ENCODE data around the gene ME3.

Gene ME3

GRCh38 chr11:86702220-86702983, 30.0 kb upstream of the ME3 start:
- no peak for TF ChIP-seq CTCF (IDR thresholded peaks at IDR 0.05; ENCODE audit: low read depth, low read length)
- DNase-seq (ENCODE audit: extremely low read depth, low read depth): no peak

GRCh38 chr11:86699040-86699791, 26.8 kb upstream of the ME3 start:
- no peak for DNase-seq (ENCODE audit: extremely low read depth, low read depth)
- TF ChIP-seq CTCF (IDR thresholded peaks at IDR 0.05; ENCODE audit: low read depth, low read length): no peak

- DNase-seq (ENCODE audit: extremely low read depth, low read depth): no peak
- TF ChIP-seq CTCF (IDR thresholded peaks at IDR 0.05; ENCODE audit: low read depth, low read length): no peak
These were observed 26.2 kb upstream of the ME3 start for GRCh38 chr11:86698639-86699038.

GRCh38 chr11:86696451-86696850, 24.0 kb upstream of the ME3 start:
- no peak for DNase-seq (ENCODE audit: extremely low read depth, low read depth)
- no peak for TF ChIP-seq CTCF (IDR thresholded peaks at IDR 0.05; ENCODE audit: low read depth, low read length)

- no peak for TF ChIP-seq CTCF (IDR thresholded peaks at IDR 0.05; ENCODE audit: low read depth, low read length)
- peak; percentile 85 for DNase-seq (ENCODE audit: extremely low read depth, low read depth)
These were observed 23.6 kb upstream of the ME3 start for GRCh38 chr11:86696004-86696403.

GRCh38 chr11:86695373-86695772, 23.0 kb upstream of the ME3 start:
- no peak for DNase-seq (ENCODE audit: extremely low read depth, low read depth)

More at GRCh38 chr11:86695373-86695772, 23.0 kb upstream of the ME3 start:
- TF ChIP-seq CTCF (IDR thresholded peaks at IDR 0.05; ENCODE audit: low read depth, low read length): no peak
